HG02870 (cell line): ENCODE results near the gene CFAP210.
"Not testable (repeated sequence)": the region's sequence is repeated elsewhere in the genome, so short reads cannot be mapped to it uniquely, and the experiment has no call there.

Source experiments
- ATAC-seq: cut with Tn5 transposase; IDR thresholded peaks from one replicate; pipeline ENCODE4 v1.9.1; 2021; ENCODE audit warnings: mild to moderate bottlenecking, moderate library complexity; ENCODE audit not compliant: unreplicated experiment

Gene CFAP210

GRCh38 chr2:169713331-169713730, 19.1 kb upstream of the CFAP210 start:
- no peak for ATAC-seq

- ATAC-seq = no peak
Observed at GRCh38 chr2:169712791-169713227, 18.6 kb upstream of the CFAP210 start.

GRCh38 chr2:169711751-169712509, 17.7 kb upstream of the CFAP210 start:
- no peak for ATAC-seq

- no peak for ATAC-seq
Observed at GRCh38 chr2:169709981-169710380, 15.8 kb upstream of the CFAP210 start.

GRCh38 chr2:169709331-169709730, 15.1 kb upstream of the CFAP210 start:
- ATAC-seq = no peak

- no peak for ATAC-seq
Observed at GRCh38 chr2:169707626-169708025, 13.4 kb upstream of the CFAP210 start.

- no peak for ATAC-seq
Observed at GRCh38 chr2:169705927-169706326, 11.7 kb upstream of the CFAP210 start.

GRCh38 chr2:169704160-169704708, 10.0 kb upstream of the CFAP210 start:
- no peak for ATAC-seq

- no peak for ATAC-seq
Observed at GRCh38 chr2:169702996-169703395, 8.8 kb upstream of the CFAP210 start.

GRCh38 chr2:169699173-169699572, 5.0 kb upstream of the CFAP210 start:
- ATAC-seq = not testable (repeated sequence)

- ATAC-seq = no peak
Observed at GRCh38 chr2:169696381-169696780, 2.2 kb upstream of the CFAP210 start.

GRCh38 chr2:169694894-169695260, 672 bp upstream of the CFAP210 start:
- ATAC-seq = no peak

- no peak for ATAC-seq
Observed at GRCh38 chr2:169693360-169693759, 845 bp downstream of the CFAP210 start.

GRCh38 chr2:169692718-169693117, 1.5 kb downstream of the CFAP210 start:
- no peak for ATAC-seq

- no peak for ATAC-seq
Observed at GRCh38 chr2:169690958-169691357, 3.2 kb downstream of the CFAP210 start.

- ATAC-seq = not testable (repeated sequence)
Observed at GRCh38 chr2:169687943-169688342, 6.3 kb downstream of the CFAP210 start.

- ATAC-seq = not testable (repeated sequence)
Observed at GRCh38 chr2:169686825-169687224, 7.4 kb downstream of the CFAP210 start.

GRCh38 chr2:169684712-169685111, 9.5 kb downstream of the CFAP210 start:
- not testable (repeated sequence) for ATAC-seq

- no peak for ATAC-seq
Observed at GRCh38 chr2:169684135-169684565, 10.1 kb downstream of the CFAP210 start.

GRCh38 chr2:169683425-169684134, 10.6 kb downstream of the CFAP210 start:
- no peak for ATAC-seq

GRCh38 chr2:169683054-169683424, 11.2 kb downstream of the CFAP210 start:
- no peak for ATAC-seq

- ATAC-seq = no peak
Observed at GRCh38 chr2:169676850-169677249, 17.4 kb downstream of the CFAP210 start.
